DND-41 (cell line): ENCODE data around the gene KAT6B.
"Not testable (repeated sequence)": the region's sequence is repeated elsewhere in the genome, so short reads cannot be mapped to it uniquely, and the experiment has no call there.

ENCODE experiments used
- ATAC-seq: fragments of 200-7000 bp; cut with Tn5 transposase; 3 replicates; pipeline ENCODE4 v1.9.1; 2021; ENCODE audit warnings: low read depth; ENCODE audit not compliant: insufficient read depth
- DNase-seq: peaks from one replicate; pipeline ENCODE4 v3.0.0-alpha.2; 2020
- H2AFZ ChIP-seq: 2 replicates; pipeline ENCODE4 v1.6.0; 2012; ENCODE audit warnings: low read depth, low read length
- H3K27ac ChIP-seq: 2 replicates; pipeline ENCODE4 v1.5.1; 2012; ENCODE audit warnings: low read length, inconsistent platforms
- H3K27me3 ChIP-seq: fragments of 200-600 bp; sonication (generic); 2 replicates; pipeline ENCODE4 v1.6.0; 2012; ENCODE audit warnings: low read length, mild to moderate bottlenecking, inconsistent platforms; ENCODE audit not compliant: insufficient read depth, poor library complexity
- H3K36me3 ChIP-seq: 2 replicates; pipeline ENCODE4 v1.5.1; 2012; ENCODE audit warnings: low read length, inconsistent platforms; ENCODE audit not compliant: insufficient read depth
- H3K4me1 ChIP-seq: 2 replicates; pipeline ENCODE4 v1.5.1; 2012; ENCODE audit warnings: mild to moderate bottlenecking, low read length; ENCODE audit not compliant: insufficient read depth
- H3K4me2 ChIP-seq: 2 replicates; pipeline ENCODE4 v1.6.0; 2012; ENCODE audit warnings: mild to moderate bottlenecking, moderate library complexity, low read length, inconsistent platforms; ENCODE audit not compliant: insufficient read depth
- H3K4me3 ChIP-seq, 2 experiments: fragments of 200-600 bp in 1 of 2; shearing (Covaris generic) in 1 of 2; 2 replicates each; pipeline ENCODE4 v1.5.1; 2012 to 2016; ENCODE audit warnings: inconsistent platforms in 2 of 2, low read length in 2 of 2, mild to moderate bottlenecking in 2 of 2, low read depth in 1 of 2, moderate library complexity in 1 of 2
- H3K79me2 ChIP-seq: 2 replicates; pipeline ENCODE4 v1.6.0; 2012; ENCODE audit warnings: low read length, inconsistent platforms; ENCODE audit not compliant: insufficient read depth
- H3K9ac ChIP-seq: 2 replicates; pipeline ENCODE4 v1.6.0; 2012; ENCODE audit warnings: low read depth, mild to moderate bottlenecking, inconsistent platforms, low read length, moderate library complexity
- H3K9me3 ChIP-seq: 2 replicates; pipeline ENCODE4 v1.5.1; 2012; ENCODE audit warnings: low read length, moderate library complexity, mild to moderate bottlenecking, inconsistent platforms; ENCODE audit not compliant: insufficient read depth, severe bottlenecking
- H4K20me1 ChIP-seq: 2 replicates; pipeline ENCODE4 v1.6.0; 2012; ENCODE audit warnings: low read length; ENCODE audit not compliant: insufficient read depth
- EZH2 ChIP-seq: IDR thresholded peaks from 3 replicates; pipeline ENCODE4 v1.6.1; 2012; ENCODE audit warnings: borderline replicate concordance, low read depth, mild to moderate bottlenecking, moderate library complexity, low read length, inconsistent platforms; ENCODE audit not compliant: severe bottlenecking
- TF ChIP-seq, protein P1 (sequence below): IDR thresholded peaks from 2 replicates; pipeline ENCODE4 v1.5.1; 2012; ENCODE audit warnings: borderline replicate concordance, low read length, moderate library complexity, mild to moderate bottlenecking; ENCODE audit not compliant: poor library complexity, severe bottlenecking; ENCODE audit errors: extremely low read depth

Gene KAT6B

GRCh38 chr10:74826142-74827044 is at the start of gene KAT6B:
Gene KAT6B (plus strand): TSS chr10:74826600. CDS start chr10:74842858, 16,258 bp downstream.
- TF ChIP-seq, protein P1, sequence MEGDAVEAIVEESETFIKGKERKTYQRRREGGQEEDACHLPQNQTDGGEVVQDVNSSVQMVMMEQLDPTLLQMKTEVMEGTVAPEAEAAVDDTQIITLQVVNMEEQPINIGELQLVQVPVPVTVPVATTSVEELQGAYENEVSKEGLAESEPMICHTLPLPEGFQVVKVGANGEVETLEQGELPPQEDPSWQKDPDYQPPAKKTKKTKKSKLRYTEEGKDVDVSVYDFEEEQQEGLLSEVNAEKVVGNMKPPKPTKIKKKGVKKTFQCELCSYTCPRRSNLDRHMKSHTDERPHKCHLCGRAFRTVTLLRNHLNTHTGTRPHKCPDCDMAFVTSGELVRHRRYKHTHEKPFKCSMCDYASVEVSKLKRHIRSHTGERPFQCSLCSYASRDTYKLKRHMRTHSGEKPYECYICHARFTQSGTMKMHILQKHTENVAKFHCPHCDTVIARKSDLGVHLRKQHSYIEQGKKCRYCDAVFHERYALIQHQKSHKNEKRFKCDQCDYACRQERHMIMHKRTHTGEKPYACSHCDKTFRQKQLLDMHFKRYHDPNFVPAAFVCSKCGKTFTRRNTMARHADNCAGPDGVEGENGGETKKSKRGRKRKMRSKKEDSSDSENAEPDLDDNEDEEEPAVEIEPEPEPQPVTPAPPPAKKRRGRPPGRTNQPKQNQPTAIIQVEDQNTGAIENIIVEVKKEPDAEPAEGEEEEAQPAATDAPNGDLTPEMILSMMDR, result peak; percentile 59
- no peak for TF ChIP-seq EZH2
- peak within 1 kb of the TSS; percentile 94 for H3K27ac ChIP-seq
- no peaks in the 10 kb centered on the region for H3K36me3 ChIP-seq

GRCh38 chr10:74778436-74779094 is 47.8 kb upstream of the KAT6B start:
- Histone ChIP-seq H2AFZ (no peak overlapping the region), H3K79me2 (no peaks in the 10 kb centered on the region), H3K9ac (no peak overlapping the region), H3K9me3 (peaks cover 23% of the 10 kb centered on the region), H3K36me3 (no peaks in the 10 kb centered on the region), H3K27me3 (no peaks in the 10 kb centered on the region), H4K20me1 (no peaks in the 10 kb centered on the region), H3K4me3 (no peak overlapping the region), H3K27ac (no peak overlapping the region), H3K4me2 (no peak overlapping the region), H3K4me1 (no peaks in the 10 kb centered on the region)
- TF ChIP-seq EZH2, result no peak
- TF ChIP-seq, protein P1, result no peak
- ATAC-seq, result no peak
- no peak for DNase-seq

More at GRCh38 chr10:74826142-74827044, at the start of gene KAT6B:
- Histone ChIP-seq H3K9me3 (no peaks in the 10 kb centered on the region), H3K79me2 (peaks cover 35% of the 10 kb centered on the region), H3K4me2 (peak within 1 kb of the TSS; percentile 89), H2AFZ (peak within 1 kb of the TSS; percentile 88), H3K4me3 (peak within 1 kb of the TSS; percentile 75 to 87), H3K9ac (peak within 1 kb of the TSS; percentile 89), H3K27me3 (no peaks in the 10 kb centered on the region), H3K4me1 (peaks cover 25% of the 10 kb centered on the region), H4K20me1 (peaks cover 7% of the 10 kb centered on the region)
- DNase-seq, result peak; percentile 100
- ATAC-seq, result peak; percentile 87

DNA sequence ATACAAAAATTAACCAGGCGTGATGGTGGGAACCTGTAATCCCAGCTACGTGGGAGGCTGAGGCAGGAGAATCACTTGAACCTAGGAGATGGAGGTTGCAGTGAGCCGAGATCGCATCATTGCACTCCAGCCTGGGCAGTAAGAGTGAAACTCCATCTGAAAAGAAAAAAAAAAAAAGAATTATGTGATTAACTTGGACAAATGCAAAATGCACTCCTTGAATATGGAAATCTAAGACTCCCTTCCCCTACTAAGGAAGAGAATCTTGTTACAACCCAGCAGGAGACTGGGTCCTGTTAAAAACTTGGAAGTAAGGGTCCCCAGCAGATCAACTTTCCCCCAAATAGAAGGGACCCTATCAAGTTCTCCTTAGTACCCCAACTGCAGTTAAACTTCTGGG is 44.5 kb upstream of the KAT6B start:
- H3K4me2 ChIP-seq, H3K27me3 ChIP-seq, H3K9ac ChIP-seq, H3K36me3 ChIP-seq, ATAC-seq, H3K4me1 ChIP-seq, H3K79me2 ChIP-seq, H2AFZ ChIP-seq, H4K20me1 ChIP-seq, H3K4me3 ChIP-seq, DNase-seq, H3K27ac ChIP-seq: not testable (repeated sequence)
- H3K9me3 ChIP-seq, result peaks cover 16% of the 10 kb centered on the region

- H4K20me1 ChIP-seq, result no peaks in the 10 kb centered on the region
- H3K4me2 ChIP-seq, result no peak overlapping the region
- no peaks in the 10 kb centered on the region for H3K79me2 ChIP-seq
- no peaks in the 10 kb centered on the region for H3K4me1 ChIP-seq
- no peak for TF ChIP-seq EZH2
- TF ChIP-seq, protein P1, result no peak
- H3K9ac ChIP-seq, result no peak overlapping the region
- no peak for ATAC-seq
- no peaks in the 10 kb centered on the region for H3K27me3 ChIP-seq
- H3K9me3 ChIP-seq, result no peaks in the 10 kb centered on the region
- H3K27ac ChIP-seq, result no peak overlapping the region
- DNase-seq, result no peak
- H2AFZ ChIP-seq, result no peak overlapping the region
- H3K4me3 ChIP-seq, result no peak overlapping the region
- no peaks in the 10 kb centered on the region for H3K36me3 ChIP-seq
These were observed 41.9 kb upstream of the KAT6B start for GRCh38 chr10:74784462-74784861.
